Karpas-422 (cell line): ENCODE measurements around the gene FGF7. TPM values are rescaled to one million over a fixed set of nuclear protein-coding genes. Genes with fewer than 3 reads are reported as not detected.
A peak's percentile ranks its signal among the peaks of the same experiment; 100 is the strongest.
"Not testable (repeated sequence)": the region's sequence is repeated elsewhere in the genome, so short reads cannot be mapped to it uniquely, and the experiment has no call there.

Experiments
- DNase-seq: peaks from one replicate; pipeline ENCODE4 v3.0.0-alpha.2; 2015
- H2AFZ ChIP-seq: fragments of 200-600 bp; sonication (generic); 2 replicates; pipeline ENCODE4 v1.6.1; 2014; ENCODE audit warnings: antibody characterized with exemption, low read length, mixed read lengths
- H3K27ac ChIP-seq: fragments of 200-600 bp; sonication (generic); 2 replicates; pipeline ENCODE4 v1.5.1; 2014; ENCODE audit warnings: mild to moderate bottlenecking, low read length, moderate library complexity
- H3K27me3 ChIP-seq: fragments of 200-600 bp; sonication (generic); 2 replicates; pipeline ENCODE4 v1.6.1; 2014; ENCODE audit warnings: low read length, mixed read lengths
- H3K36me3 ChIP-seq: fragments of 200-600 bp; sonication (generic); 2 replicates; pipeline ENCODE4 v1.6.1; 2014; ENCODE audit warnings: low read length, mixed read lengths; ENCODE audit not compliant: insufficient read depth
- H3K4me1 ChIP-seq: fragments of 200-600 bp; sonication (generic); 2 replicates; pipeline ENCODE4 v1.6.1; 2014; ENCODE audit warnings: mild to moderate bottlenecking, low read length, mixed read lengths
- H3K4me2 ChIP-seq: fragments of 200-600 bp; sonication (generic); 2 replicates; pipeline ENCODE4 v1.6.1; 2014; ENCODE audit warnings: low read length, low read depth, mild to moderate bottlenecking; ENCODE audit not compliant: poor library complexity, severe bottlenecking
- H3K4me3 ChIP-seq: fragments of 200-600 bp; sonication (generic); 2 replicates; pipeline ENCODE4 v1.5.1; 2014; ENCODE audit warnings: mild to moderate bottlenecking, antibody characterized with exemption, low read length, mixed read lengths
- H3K79me2 ChIP-seq: fragments of 200-600 bp; sonication (generic); 2 replicates; pipeline ENCODE4 v1.6.1; 2014; ENCODE audit warnings: mild to moderate bottlenecking, low read length, mixed read lengths
- H3K9ac ChIP-seq: fragments of 200-600 bp; sonication (generic); 2 replicates; pipeline ENCODE4 v1.6.0; 2014; ENCODE audit warnings: low read length
- H3K9me2 ChIP-seq: fragments of 200-600 bp; sonication (generic), shearing (Covaris generic); replicated peaks from 2 replicates; pipeline ENCODE4 v1.6.0; 2014; ENCODE audit warnings: mild to moderate bottlenecking, low read length, moderate library complexity; ENCODE audit not compliant: insufficient read depth
- H3K9me3 ChIP-seq: fragments of 300-700, 200-600 bp; sonication (generic); 2 replicates; pipeline ENCODE4 v1.6.1; 2014; ENCODE audit warnings: low read length, mixed read lengths
- H4K20me1 ChIP-seq: fragments of 200-600 bp; sonication (generic); 2 replicates; pipeline ENCODE4 v1.6.1; 2014; ENCODE audit warnings: mild to moderate bottlenecking, antibody characterized with exemption, low read length, low read depth; ENCODE audit not compliant: insufficient read depth
- total RNA-seq: library from RNA; depleted of rRNA; stranded (reverse); fragments of >200 nt; shearing (Covaris generic); gene quantifications from 2 replicates; pipeline ENCODE4 v1.2.3, GENCODE V29; 2014; ENCODE audit warnings: low replicate concordance; rRNA removed

FGF7 gene
- total RNA-seq, 1 experiment from 2014 or later = 0.71 TPM

- no peak overlapping the region for H3K27ac ChIP-seq
- H3K36me3 ChIP-seq = no peaks in the 10 kb centered on the region
- no peak overlapping the region for H3K9ac ChIP-seq
- H3K9me2 ChIP-seq = no peaks in the 10 kb centered on the region
- H3K4me3 ChIP-seq = no peak overlapping the region
- no peaks in the 10 kb centered on the region for H3K27me3 ChIP-seq
- H2AFZ ChIP-seq = no peak overlapping the region
- H3K79me2 ChIP-seq = no peaks in the 10 kb centered on the region
- no peaks in the 10 kb centered on the region for H3K9me3 ChIP-seq
- DNase-seq = no peak
- H3K4me1 ChIP-seq = no peaks in the 10 kb centered on the region
- H4K20me1 ChIP-seq = no peaks in the 10 kb centered on the region
- no peak overlapping the region for H3K4me2 ChIP-seq
Observed at GRCh38 chr15:49507261-49507660, 84.2 kb downstream of the FGF7 start.

GRCh38 chr15:49512739-49513138, 89.7 kb downstream of the FGF7 start:
- H3K27ac ChIP-seq, H3K36me3 ChIP-seq, H3K27me3 ChIP-seq, H3K4me3 ChIP-seq, H3K9me3 ChIP-seq, H2AFZ ChIP-seq, H3K9me2 ChIP-seq, H3K4me2 ChIP-seq, DNase-seq, H4K20me1 ChIP-seq, H3K4me1 ChIP-seq, H3K9ac ChIP-seq, H3K79me2 ChIP-seq: not testable (repeated sequence)

- Histone ChIP-seq H3K9me3 (no peaks in the 10 kb centered on the region), H3K27me3 (no peaks in the 10 kb centered on the region), H3K4me1 (no peaks in the 10 kb centered on the region), H2AFZ (no peak overlapping the region), H3K9me2 (no peaks in the 10 kb centered on the region), H4K20me1 (no peaks in the 10 kb centered on the region), H3K79me2 (no peaks in the 10 kb centered on the region), H3K36me3 (no peaks in the 10 kb centered on the region), H3K9ac (no peak overlapping the region), H3K4me2 (no peak overlapping the region), H3K4me3 (no peak overlapping the region), H3K27ac (no peak overlapping the region)
- DNase-seq = peak; percentile 51
Observed at GRCh38 chr15:49521802-49522201, 98.8 kb downstream of the FGF7 start.

- H3K27me3 ChIP-seq = no peaks in the 10 kb centered on the region
- no peak overlapping the region for H3K9ac ChIP-seq
- H3K4me1 ChIP-seq = no peaks in the 10 kb centered on the region
- no peak overlapping the region for H3K4me3 ChIP-seq
- no peaks in the 10 kb centered on the region for H3K9me2 ChIP-seq
- no peaks in the 10 kb centered on the region for H3K79me2 ChIP-seq
- H3K36me3 ChIP-seq = no peaks in the 10 kb centered on the region
- no peak for DNase-seq
- no peaks in the 10 kb centered on the region for H3K9me3 ChIP-seq
- H3K4me2 ChIP-seq = no peak overlapping the region
- H3K27ac ChIP-seq = no peak overlapping the region
- H4K20me1 ChIP-seq = no peaks in the 10 kb centered on the region
- H2AFZ ChIP-seq = no peak overlapping the region
Observed at GRCh38 chr15:49528289-49528688, 105.2 kb downstream of the FGF7 start.

GRCh38 chr15:49530092-49530491, 107.0 kb downstream of the FGF7 start:
- Histone ChIP-seq H3K4me1 (no peaks in the 10 kb centered on the region), H3K27ac (no peak overlapping the region), H3K4me2 (no peak overlapping the region), H3K9me2 (no peaks in the 10 kb centered on the region), H3K4me3 (no peak overlapping the region), H3K79me2 (no peaks in the 10 kb centered on the region), H3K36me3 (no peaks in the 10 kb centered on the region), H3K9ac (no peak overlapping the region), H4K20me1 (no peaks in the 10 kb centered on the region), H2AFZ (no peak overlapping the region), H3K27me3 (no peaks in the 10 kb centered on the region), H3K9me3 (no peaks in the 10 kb centered on the region)
- DNase-seq = no peak

Other genes with a start within 250 kb of the FGF7 start
- 4.4 and 7.9 TPM in 2 replicates for gene FAM227B, start 197.6 kb downstream of the FGF7 start, total RNA-seq
- gene DTWD1, start 197.8 kb downstream of the FGF7 start, total RNA-seq = 20.6 and 29.8 TPM in 2 replicates